Activated naive CD4-positive, alpha-beta T cell treated with anti-CD3 and anti-CD28 coated beads, Interleukin-2, amount 50 U/mL, for 16 hours (primary cell): Measurements from ENCODE around the gene TXNDC16.
"Not testable (repeated sequence)": the region's sequence is repeated elsewhere in the genome, so short reads cannot be mapped to it uniquely, and the experiment has no call there.

Experiments used
- DNase-seq: peaks from one replicate; pipeline ENCODE4 v3.0.0-alpha.2; 2020

TXNDC16 gene, protein sequence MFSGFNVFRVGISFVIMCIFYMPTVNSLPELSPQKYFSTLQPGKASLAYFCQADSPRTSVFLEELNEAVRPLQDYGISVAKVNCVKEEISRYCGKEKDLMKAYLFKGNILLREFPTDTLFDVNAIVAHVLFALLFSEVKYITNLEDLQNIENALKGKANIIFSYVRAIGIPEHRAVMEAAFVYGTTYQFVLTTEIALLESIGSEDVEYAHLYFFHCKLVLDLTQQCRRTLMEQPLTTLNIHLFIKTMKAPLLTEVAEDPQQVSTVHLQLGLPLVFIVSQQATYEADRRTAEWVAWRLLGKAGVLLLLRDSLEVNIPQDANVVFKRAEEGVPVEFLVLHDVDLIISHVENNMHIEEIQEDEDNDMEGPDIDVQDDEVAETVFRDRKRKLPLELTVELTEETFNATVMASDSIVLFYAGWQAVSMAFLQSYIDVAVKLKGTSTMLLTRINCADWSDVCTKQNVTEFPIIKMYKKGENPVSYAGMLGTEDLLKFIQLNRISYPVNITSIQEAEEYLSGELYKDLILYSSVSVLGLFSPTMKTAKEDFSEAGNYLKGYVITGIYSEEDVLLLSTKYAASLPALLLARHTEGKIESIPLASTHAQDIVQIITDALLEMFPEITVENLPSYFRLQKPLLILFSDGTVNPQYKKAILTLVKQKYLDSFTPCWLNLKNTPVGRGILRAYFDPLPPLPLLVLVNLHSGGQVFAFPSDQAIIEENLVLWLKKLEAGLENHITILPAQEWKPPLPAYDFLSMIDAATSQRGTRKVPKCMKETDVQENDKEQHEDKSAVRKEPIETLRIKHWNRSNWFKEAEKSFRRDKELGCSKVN

DNA sequence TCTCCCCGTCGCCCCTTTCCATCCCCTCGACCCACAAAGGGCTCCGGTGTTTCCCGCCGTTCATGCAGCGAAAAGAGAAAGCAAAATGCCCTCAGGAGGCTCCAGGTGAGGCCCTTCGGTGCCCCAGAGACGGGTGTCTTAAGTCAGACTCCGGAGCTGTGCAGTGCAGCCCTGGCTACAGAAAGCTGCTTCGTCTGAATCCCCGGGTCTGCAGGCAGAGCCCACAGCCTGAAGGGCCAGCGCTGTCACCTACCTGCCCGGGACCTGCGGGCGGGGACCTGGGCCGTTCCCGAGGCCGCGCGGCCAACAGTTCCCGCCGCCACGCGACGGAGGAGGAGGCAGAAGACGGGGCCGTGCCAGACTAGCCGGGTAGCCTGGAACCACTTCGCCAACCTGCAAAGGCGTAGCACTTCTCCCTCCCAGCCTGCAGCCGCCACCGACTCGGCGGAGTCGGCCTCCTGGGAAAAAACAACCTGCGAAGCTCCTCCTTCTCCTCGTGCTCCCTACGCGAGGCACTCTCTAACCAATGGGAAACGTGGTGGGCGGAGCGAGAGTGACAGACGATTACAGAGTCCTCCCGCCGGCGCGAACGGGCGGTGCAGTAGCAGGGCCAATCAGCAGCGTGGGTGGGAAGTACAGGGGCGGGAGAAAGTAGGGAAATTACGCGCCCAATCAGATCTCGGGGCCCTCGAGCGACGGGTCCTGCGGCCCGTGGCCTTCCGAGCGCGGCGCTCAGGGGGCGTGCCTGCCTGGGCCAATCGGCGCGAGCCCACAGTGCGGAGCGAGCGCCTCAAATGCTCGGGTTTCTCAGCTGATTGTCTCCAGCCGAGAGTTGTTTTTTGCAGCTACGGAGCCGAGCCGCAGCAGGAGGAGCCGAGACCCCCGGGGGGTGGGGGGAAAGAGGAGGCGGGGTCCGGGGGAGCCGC is at the start of gene TXNDC16, which contains the start of gene GPR137C:
Gene TXNDC16, minus strand, starts transcription at position 443 of the 926 bp plus-strand sequence. CDS start 8,948 bp downstream, outside the sequence.
Gene GPR137C, plus strand, starts transcription at position 774 of the 926 bp plus-strand sequence. CDS start 312 bp downstream, outside the sequence.
- peak; percentile 100 for DNase-seq

DNA sequence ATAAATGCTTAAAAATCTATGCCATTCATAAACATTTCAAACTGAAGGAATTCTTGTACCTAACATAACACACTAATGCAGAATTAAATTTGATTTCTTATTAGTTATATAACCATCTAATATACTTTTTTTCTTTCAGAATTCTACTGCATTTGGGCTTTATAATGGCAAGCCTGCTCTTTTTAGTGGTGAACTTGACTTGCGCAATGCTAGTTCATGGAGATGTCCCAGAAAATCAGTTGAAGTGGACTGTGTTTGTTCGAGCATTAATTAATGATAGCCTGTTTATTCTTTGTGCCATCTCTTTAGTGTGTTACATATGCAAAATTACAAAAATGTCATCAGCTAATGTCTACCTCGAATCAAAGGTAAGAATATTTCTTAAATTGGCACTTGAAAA is 47.7 kb upstream of the TXNDC16 start:
- no peak for DNase-seq

DNA sequence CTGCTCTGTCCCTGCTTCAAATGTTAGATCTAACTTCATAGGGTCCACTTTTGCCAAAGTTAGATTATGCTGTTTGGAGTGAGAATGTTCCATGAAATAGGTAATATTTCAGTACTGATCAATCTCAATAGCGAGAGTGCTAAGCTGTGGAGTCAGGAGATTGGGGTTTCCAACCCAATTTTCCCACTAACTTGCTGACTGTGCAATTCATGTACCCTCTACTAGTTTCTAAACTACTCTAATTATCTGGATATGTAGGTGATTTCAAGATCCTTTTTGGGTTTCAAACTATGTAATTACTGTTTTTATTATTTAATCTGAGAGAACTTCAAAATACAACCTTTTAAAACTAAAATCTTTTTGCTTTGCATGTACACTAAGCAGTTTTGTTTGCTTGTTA is 46.3 kb upstream of the TXNDC16 start:
- DNase-seq, result no peak

DNA sequence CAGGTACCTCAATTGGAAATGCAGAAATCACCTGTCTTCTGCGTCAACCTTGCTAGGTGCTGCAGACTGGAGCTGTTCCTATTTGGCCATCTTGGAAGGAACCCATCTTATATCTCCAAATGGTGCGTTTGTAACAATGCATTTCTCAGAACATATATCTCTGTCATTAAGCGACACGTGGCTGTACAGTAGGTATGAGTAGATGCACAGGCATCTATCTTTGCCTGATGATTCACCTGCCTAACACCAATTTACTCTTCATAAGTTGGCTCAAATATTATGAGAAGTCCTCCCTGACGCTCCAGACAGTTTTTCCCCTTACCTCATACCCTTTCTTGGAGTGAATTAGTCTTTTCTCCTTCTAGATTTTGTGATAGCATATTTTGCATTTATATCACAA is 44.6 kb upstream of the TXNDC16 start:
- DNase-seq, result no peak

DNA sequence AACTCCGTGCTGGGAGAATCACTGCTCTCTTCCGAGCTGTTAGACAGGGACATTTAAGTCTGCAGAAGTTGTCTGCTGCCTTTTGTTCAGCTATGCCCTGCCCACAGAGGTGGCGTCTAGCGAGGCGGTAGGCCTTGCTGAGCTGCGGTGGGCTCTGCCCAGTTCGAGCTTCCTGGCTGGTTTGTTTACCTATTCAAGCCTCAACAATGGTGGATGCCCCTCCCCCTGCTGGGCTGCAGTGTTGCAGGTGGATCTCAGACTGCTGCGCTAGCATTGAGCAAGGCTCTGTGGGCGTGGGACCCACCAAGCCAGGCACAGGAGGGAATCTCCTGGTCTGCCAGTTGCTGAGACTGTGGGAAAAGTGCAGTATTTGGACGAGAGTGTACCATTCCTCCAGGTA is 44.0 kb upstream of the TXNDC16 start:
- DNase-seq, result no peak

DNA sequence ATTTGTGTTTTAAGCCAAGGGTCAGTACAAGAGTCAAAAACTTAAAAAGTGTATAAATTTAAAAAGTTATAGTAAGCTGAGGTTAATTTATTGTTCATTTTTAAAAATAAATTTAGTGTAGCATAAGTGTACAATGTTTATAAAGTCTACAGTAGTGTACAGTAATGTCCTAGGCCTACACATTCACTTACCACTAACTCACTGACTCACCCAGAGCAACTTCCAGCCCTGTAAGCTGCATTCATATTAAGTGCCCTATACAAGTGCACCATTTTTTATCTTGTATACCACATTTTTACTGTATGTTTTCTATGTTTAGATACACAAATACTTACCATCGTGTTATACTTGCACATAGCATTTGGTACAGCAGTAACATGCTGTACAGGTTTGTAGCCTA is 38.0 kb upstream of the TXNDC16 start:
- no peak for DNase-seq

DNA sequence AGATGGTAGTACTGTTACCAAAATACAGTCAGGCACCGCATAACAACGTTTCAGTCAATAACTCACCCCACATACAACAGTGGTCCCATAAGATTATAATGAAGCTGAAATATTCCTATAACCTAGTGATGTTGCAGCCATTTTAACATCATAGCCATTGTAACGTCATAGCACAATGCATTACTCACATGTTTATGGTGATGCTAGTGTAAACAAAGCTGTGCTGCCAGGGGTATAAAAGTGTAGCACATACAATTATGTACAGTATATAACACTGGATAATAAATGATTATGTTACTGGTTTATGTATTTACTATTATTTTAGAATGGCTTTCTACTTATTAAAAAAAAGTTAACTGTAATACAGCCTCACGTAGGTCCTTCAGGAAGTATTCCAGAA is 37.3 kb upstream of the TXNDC16 start:
- no peak for DNase-seq

DNA sequence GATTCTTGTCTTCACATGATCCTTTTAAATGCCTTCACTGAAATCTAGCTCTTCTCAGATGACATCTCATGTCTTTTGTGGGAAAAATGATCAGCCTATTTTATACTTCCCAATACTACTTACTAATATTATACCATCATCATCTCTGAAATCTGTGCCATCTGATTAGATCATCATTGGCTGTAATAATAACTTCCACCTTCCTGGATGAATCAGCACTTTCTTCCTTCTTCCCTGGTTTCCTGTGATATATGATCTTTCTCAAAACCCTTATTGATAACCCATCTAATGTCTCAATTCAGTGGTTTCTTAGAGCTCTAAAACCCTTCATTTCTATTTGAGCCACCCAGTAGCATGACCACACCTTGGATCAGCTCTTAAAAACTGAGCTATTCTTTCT is 31.2 kb upstream of the TXNDC16 start:
- no peak for DNase-seq

DNA sequence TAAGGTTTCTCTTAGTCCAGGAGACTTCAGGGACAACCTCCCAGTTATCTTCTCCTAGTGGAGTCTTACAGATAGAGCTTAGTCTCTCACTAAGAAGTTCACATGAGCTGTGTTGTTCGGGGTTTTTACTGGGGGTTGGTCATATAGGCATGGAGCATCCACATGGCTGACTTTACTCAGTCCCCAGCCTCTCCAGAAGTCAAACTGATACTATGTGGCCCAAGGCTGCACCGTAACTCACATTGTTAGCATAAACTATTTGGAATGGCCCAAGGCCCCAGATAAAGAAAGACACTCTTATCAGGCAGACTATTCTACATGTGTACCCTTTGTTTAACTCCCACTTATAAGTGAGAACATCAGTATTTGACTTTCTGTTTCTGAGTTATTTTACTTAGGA is 23.6 kb upstream of the TXNDC16 start:
- no peak for DNase-seq

DNA sequence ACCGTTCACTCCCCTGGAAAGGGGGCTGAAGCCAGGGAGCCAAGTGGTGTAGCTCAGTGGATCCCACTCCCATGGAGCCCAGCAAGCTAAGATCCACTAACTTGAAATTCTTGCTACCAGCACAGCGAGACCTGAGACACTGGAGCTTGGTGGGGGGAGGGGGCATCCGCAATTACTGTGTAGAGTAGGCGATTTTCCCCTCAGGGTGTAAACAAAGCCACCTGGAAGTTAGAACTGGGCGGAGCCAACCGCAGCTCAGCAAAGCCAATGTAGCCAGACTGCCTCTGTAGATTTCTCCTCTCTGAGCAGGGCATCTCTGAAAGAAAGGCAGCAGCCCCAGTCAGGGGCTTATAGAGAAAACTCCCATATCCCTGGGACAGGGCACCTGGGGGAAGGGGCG is 16.1 kb upstream of the TXNDC16 start:
- DNase-seq, result not testable (repeated sequence)

DNA sequence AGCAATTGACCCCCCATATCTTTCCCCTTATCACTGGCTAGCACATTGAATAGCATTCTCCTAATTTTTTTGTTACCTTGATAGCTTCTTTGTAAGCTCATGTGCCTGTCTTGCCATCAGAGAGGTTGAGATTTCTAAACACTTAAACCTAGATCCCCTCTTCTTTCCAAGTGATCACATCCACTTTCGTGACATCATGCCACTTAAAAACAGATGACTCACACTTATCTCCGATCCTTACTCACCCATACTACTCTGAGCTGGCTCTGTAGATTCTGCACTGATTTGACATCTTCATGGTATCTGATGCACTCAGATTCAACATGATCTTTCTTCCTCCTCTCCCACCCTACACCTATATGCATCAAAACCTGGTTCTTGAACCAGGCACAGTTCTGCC is 10.8 kb upstream of the TXNDC16 start:
- DNase-seq, result no peak

DNA sequence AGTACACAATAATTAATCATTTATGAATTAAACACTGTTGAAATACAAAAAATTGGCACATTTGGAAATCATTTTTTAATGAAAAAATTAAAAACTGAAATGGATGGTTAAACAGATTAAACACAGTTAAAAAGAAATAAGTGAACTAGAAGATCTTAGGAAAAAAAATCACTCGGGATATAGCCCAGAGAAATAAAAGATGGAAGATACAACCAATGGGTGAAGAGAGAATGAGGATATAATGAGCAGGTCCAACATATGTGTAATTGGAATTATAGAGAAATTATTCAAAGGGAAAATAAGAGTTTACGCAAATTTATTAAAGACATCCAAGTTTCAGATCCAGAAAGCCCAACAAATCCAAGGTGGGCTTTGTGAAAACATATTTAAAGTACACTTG is 6.4 kb upstream of the TXNDC16 start:
- DNase-seq, result no peak

DNA sequence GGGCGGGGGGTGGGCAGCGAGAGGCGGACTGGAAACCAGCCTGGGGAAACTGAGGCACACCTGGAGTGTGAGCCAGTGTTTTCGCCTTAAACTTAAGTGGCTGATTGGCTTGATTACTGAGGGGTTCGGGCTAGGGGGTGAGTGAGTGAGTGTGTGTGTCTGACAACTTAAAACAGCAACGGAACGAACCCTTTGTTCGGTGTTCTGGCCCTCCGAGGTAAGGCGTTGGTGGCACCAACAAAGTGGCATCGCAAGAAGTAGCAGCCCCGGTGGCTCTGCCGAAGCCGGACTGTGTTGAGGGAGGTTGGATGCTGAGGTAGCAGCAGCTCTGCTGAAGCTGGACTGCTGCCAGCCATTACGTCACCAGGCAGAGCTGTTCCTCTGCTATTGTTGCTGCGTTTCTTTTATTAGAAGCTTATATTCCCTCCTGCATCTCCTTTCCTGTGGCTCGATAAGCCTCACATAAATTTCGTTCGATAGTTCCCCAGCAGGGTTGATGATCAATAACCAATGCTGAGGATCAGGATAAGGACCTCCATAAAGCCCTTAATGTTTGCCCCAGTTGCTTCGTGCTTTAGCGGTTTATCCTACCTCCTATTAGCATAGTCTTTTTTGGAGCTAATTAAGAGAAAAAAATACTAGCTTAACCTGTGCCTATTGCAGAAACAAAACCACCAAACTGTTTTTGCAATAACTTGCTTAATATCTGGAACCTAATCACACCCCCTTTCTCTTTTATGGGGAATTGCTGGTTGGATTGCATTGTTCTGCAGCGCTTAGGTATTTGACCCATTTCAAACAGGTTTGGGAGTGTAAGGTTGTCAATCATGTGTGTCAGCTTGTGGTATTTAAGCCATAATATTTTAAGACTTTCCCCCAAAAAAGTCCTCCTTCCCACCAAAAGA is 1.6 kb upstream of the TXNDC16 start:
- DNase-seq, result peak; percentile 82

DNA sequence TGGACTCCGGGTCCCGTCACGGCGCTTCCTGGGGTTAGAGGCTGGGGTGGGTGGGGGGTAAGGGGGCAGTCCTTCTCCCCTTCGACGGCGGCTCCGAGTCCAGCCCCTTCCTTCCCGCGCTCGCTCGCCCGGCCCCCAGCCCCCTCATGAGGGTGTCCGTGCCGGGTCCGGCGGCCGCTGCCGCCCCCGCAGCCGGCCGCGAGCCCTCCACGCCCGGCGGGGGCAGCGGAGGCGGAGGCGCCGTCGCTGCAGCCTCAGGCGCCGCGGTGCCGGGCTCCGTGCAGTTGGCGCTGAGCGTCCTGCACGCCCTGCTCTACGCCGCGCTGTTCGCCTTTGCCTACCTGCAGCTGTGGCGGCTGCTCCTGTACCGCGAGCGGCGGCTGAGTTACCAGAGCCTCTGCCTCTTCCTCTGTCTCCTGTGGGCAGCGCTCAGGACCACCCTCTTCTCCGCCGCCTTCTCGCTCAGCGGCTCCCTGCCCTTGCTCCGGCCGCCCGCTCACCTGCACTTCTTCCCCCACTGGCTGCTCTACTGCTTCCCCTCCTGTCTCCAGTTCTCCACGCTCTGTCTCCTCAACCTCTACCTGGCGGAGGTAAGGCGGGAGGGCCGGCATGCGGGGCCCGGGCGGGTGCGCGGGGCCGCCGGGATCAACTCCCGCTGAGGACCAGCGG is 831 bp upstream of the TXNDC16 start:
- DNase-seq, result peak; percentile 46

DNA sequence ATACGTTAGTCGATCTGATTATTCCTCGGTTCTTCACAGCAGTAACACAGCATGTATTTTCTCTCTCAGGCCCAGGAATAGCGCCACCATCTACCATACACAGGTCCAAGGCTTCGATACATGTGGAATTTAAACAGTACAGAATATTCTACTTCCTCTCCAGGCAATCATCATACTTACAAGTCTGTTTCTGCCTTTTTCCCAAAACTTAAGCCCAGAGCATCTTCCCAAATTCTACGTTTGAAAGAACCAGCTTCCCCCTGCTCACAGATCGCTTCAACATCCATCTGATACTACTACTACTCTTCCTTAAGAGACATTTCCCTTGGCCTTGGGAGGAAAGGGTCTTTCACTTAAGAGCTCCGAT is 626 bp downstream of the TXNDC16 start:
- DNase-seq, result no peak

DNA sequence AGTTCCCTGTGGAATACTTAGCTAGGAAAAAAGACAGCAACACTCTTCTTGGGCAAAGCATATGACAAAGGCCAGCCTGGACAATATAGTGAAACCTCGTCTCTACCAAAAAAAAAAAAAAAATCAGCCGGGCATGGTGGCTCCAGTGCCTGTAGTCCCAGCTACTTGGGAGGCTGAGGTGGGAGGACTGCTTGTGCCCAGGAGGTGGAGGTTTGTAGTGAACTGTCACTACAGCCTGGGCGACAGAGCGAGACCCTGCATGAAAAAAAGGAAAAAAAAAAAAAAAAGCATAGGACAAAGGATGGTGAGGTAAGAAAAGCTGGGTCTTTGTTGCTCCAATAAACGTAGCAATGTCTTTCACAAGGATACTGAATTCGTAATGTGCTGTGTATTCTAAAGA is 1.1 kb downstream of the TXNDC16 start:
- DNase-seq, result no peak

DNA sequence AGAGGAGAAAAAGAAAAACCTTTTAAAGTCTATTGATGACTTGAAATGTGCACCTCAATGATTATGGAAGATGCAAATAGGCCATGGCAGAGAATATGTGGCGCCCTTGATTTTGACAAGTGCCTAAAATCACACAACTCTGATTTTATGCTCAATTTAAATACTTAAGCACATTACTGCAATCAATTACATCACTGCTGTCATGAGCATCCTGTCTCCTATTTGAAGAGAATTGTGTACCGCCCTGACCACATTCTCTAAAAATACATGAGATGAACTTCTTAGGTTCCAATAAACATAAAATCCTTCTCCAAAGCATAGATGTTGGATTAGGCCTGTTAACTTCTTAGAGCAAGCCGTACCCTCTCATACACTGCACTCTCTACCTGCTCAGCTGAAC is 1.6 kb downstream of the TXNDC16 start:
- DNase-seq, result no peak

DNA sequence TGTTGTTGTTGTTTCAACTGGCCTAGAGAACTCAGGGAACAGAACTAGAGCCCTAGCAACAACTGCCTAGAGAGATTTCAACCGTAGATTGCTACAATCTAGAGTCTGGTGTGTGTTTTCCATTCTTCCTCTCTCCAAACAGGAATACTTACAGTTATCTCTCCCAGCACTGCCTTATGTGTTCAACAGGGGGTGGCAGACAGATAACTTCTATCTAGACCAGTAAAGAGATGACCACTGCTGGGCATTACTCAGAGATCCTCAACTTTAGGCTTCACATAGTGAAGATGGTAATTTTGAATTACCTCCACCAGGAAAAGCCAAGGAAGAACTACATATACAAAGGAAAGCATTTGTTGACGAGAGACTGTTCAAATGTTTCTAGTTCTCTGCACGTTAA is 4.8 kb downstream of the TXNDC16 start:
- DNase-seq, result no peak

DNA sequence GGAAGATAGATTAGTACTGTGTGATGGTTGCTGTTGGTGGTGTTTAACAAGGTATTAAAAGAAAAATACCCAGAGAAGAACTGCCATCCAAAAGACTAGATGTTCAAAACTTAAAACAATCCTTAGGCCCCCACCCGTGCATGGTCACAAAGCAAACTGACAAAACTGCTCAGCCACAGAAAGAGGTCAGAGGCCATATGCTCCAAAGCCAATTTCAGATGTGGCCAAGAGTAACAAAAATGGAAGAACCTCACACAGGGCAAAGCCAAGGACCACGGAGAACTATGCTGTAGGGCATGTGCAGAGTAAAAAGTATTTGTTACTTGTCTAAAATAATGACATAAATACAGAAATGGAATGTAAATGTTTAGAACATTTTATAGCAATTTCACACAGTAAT is 5.3 kb downstream of the TXNDC16 start:
- DNase-seq, result no peak

DNA sequence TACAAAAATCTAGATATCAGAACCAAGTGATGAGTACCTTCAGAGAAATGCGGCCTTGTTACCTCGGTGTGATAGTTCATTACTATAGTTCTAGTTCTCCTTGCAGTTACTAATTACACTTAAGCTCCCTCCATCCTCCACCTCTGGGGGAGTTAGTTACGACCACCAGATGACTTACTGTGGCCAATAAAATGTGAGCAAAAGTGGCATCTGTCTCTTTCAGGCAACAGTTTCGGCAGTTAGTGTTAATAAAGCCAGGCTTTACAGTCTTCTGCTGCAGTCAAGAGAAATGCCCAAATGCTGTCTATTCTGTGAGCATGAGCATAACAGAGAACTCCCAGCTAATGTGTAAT is 6.0 kb downstream of the TXNDC16 start:
- DNase-seq, result no peak

DNA sequence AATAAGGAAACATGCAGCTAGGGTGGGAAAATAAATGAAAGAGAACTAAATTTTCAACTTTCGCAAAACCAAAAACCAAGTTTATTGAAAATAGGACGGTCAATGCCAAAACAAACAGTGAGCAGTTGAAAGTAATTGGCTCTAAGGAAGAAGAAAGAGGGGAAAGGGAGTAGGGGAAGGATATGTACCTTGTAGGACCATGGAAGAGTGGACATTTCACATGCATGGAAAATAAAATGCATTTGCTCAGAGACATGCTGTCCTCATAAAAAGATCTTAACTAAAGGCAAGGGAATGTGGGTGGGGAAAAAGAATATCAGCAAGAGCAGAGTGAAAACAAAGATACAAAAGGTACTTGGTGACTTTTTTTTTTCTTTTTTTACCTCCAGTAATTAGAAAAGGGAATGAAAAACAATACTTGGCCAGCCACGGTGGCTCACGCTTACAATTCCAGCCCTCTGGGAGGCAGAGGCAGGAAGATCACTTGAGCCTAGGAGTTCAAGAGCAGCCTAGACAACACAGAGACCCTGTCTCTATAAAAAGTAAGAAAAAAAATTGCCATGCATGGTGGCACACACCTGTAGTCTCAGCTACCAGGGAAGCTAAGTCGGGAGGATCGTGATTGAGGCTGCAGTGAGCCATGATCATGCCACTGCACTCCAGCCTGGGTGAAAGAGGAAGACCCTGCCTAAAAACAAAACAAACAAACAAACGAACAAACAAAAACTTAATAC is 6.6 kb downstream of the TXNDC16 start:
- no peak for DNase-seq
